Erythroblast (primary cell): ENCODE measurements around the gene FTSJ1.
A peak's percentile ranks its signal among the peaks of the same experiment; 100 is the strongest.
"Not testable (repeated sequence)": the region's sequence is repeated elsewhere in the genome, so short reads cannot be mapped to it uniquely, and the experiment has no call there.

ENCODE experiments used
- DNase-seq, 2 experiments: peaks; one replicate each; lab custom pipeline; 2025; lab: John Stamatoyannopoulos, UW
- GATA1 ChIP-seq: IDR thresholded peaks from 2 replicates; pipeline ENCODE4 v1.6.1; 2011; ENCODE audit warnings: low read depth, mild to moderate bottlenecking, control low read depth, low read length, moderate library complexity
- POLR2A ChIP-seq: IDR thresholded peaks from 2 replicates; pipeline ENCODE4 v1.6.1; 2011; ENCODE audit warnings: mild to moderate bottlenecking, low read length

The FTSJ1 gene

GRCh38 chrX:48475774-48476577 is at the start of gene FTSJ1:
Gene FTSJ1, plus strand, starts transcription at chrX:48476199. Its CDS starts 1,849 bp downstream, at chrX:48478048.
- TF ChIP-seq GATA1 (no peak), POLR2A (peak; percentile 45)

GRCh38 chrX:48427027-48427716 is 48.8 kb upstream of the FTSJ1 start:
- DNase-seq = not testable (repeated sequence)

More at GRCh38 chrX:48475774-48476577, at the start of gene FTSJ1:
- peak; percentile 86 to 90 for DNase-seq

- DNase-seq = not testable (repeated sequence)
These were observed 46.4 kb upstream of the FTSJ1 start for GRCh38 chrX:48429606-48430005.

GRCh38 chrX:48430166-48430565 is 45.8 kb upstream of the FTSJ1 start:
- not testable (repeated sequence) for DNase-seq

- not testable (repeated sequence) for DNase-seq
These were observed 42.3 kb upstream of the FTSJ1 start for GRCh38 chrX:48433713-48434112.

- DNase-seq = not testable (repeated sequence)
These were observed 28.8 kb upstream of the FTSJ1 start for GRCh38 chrX:48447201-48447600.

GRCh38 chrX:48450076-48450475 is 25.9 kb upstream of the FTSJ1 start:
- DNase-seq = no peak
- TF ChIP-seq GATA1 (no peak), POLR2A (no peak)

- DNase-seq = peak; percentile 31 to 72
- no peak for TF ChIP-seq GATA1
- no peak for TF ChIP-seq POLR2A
These were observed 24.3 kb upstream of the FTSJ1 start for GRCh38 chrX:48451708-48452107.

GRCh38 chrX:48456628-48457331 is 19.2 kb upstream of the FTSJ1 start:
- no peak for DNase-seq
- no peak for TF ChIP-seq GATA1
- TF ChIP-seq POLR2A = no peak

- DNase-seq = no peak
- no peak for TF ChIP-seq POLR2A
- no peak for TF ChIP-seq GATA1
These were observed 17.3 kb upstream of the FTSJ1 start for GRCh38 chrX:48458711-48459110.

- no peak for TF ChIP-seq GATA1
- no peak for TF ChIP-seq POLR2A
- no peak for DNase-seq
These were observed 16.5 kb upstream of the FTSJ1 start for GRCh38 chrX:48459483-48459882.

GRCh38 chrX:48460031-48460430 is 16.0 kb upstream of the FTSJ1 start:
- TF ChIP-seq GATA1 = no peak
- no peak for TF ChIP-seq POLR2A
- DNase-seq = no peak

- no peak for DNase-seq
- no peak for TF ChIP-seq POLR2A
- TF ChIP-seq GATA1 = no peak
These were observed 15.4 kb upstream of the FTSJ1 start for GRCh38 chrX:48460606-48461005.

GRCh38 chrX:48461830-48462229 is 14.2 kb upstream of the FTSJ1 start:
- peak in 1 of 2 experiments; percentile 4 for DNase-seq
- TF ChIP-seq POLR2A = no peak
